ENCODE data around the gene NELFE.

DNA sequence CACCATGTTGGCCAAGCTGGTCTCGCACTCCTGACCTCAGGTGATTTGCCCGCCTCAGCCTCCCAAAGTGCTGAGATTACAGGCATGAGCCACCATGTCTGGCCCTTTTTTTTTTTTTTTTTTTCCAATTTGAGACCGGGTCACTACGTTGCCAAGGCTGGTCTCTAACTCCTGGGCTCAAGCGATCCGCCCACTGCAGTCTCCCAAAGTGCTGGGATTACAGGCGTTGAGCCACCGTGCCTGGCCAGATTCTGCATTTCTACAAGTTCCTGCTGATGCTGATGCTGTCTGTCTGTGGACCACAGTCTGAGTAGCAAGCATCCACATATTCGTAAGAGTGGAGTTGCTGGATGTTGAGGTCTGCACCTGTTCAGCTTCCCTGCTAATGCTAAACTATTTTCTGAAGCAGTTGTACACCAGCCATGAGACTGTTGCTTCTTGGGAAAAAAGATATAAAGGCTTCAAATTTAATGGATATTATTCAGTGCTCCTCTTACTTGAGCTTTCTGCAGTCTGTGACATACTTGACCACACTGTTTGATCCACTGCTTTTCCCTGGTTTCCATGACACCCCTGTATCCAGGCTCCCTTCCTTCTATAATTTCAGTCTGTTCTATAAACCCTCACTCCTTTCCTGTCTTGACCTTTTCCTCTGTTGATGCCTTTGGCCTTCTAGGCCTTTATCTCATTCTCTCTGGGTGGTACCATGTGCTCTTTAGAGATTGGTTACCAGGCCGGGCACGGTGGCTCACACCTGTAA lies 46.8 kb downstream of the NELFE start:
- TF ChIP-seq, protein P1, sequence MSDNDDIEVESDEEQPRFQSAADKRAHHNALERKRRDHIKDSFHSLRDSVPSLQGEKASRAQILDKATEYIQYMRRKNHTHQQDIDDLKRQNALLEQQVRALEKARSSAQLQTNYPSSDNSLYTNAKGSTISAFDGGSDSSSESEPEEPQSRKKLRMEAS (IDR thresholded peaks at IDR 0.05) = no peak
- no peak for TF ChIP-seq CTCF (IDR thresholded peaks at IDR 0.05; ENCODE audit: low read depth, low read length, missing input control)
- TF ChIP-seq RAD21 (IDR thresholded peaks at IDR 0.05) = no peak
- TF ChIP-seq JUND (IDR thresholded peaks at IDR 0.05) = no peak
- TF ChIP-seq NR2F2 (IDR thresholded peaks at IDR 0.05) = no peak
- no peak for TF ChIP-seq YY1 (IDR thresholded peaks at IDR 0.05)
- no peak for TF ChIP-seq SP1 (IDR thresholded peaks at IDR 0.05)
- no peak for TF ChIP-seq EGR1 (IDR thresholded peaks at IDR 0.05; ENCODE audit: low read depth in 2 of 2)
- TF ChIP-seq, protein P2, sequence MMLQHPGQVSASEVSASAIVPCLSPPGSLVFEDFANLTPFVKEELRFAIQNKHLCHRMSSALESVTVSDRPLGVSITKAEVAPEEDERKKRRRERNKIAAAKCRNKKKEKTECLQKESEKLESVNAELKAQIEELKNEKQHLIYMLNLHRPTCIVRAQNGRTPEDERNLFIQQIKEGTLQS (IDR thresholded peaks at IDR 0.05) = no peak
- no peak for TF ChIP-seq GABPA (IDR thresholded peaks at IDR 0.05 in 1 of 2, conservative IDR thresholded peaks at IDR 0.05 in 1 of 2)
- TF ChIP-seq, protein P3, sequence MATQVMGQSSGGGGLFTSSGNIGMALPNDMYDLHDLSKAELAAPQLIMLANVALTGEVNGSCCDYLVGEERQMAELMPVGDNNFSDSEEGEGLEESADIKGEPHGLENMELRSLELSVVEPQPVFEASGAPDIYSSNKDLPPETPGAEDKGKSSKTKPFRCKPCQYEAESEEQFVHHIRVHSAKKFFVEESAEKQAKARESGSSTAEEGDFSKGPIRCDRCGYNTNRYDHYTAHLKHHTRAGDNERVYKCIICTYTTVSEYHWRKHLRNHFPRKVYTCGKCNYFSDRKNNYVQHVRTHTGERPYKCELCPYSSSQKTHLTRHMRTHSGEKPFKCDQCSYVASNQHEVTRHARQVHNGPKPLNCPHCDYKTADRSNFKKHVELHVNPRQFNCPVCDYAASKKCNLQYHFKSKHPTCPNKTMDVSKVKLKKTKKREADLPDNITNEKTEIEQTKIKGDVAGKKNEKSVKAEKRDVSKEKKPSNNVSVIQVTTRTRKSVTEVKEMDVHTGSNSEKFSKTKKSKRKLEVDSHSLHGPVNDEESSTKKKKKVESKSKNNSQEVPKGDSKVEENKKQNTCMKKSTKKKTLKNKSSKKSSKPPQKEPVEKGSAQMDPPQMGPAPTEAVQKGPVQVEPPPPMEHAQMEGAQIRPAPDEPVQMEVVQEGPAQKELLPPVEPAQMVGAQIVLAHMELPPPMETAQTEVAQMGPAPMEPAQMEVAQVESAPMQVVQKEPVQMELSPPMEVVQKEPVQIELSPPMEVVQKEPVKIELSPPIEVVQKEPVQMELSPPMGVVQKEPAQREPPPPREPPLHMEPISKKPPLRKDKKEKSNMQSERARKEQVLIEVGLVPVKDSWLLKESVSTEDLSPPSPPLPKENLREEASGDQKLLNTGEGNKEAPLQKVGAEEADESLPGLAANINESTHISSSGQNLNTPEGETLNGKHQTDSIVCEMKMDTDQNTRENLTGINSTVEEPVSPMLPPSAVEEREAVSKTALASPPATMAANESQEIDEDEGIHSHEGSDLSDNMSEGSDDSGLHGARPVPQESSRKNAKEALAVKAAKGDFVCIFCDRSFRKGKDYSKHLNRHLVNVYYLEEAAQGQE (IDR thresholded peaks at IDR 0.05) = no peak
- no peak for TF ChIP-seq TAF1 (conservative IDR thresholded peaks at IDR 0.05)
